ENCODE measurements around the gene RPS23. TPM values are rescaled to one million over a fixed set of nuclear protein-coding genes. Genes with fewer than 3 reads are reported as not detected.

RPS23 gene
- total RNA-seq, 1 experiment from 2014 or later: 2,213 TPM

DNA sequence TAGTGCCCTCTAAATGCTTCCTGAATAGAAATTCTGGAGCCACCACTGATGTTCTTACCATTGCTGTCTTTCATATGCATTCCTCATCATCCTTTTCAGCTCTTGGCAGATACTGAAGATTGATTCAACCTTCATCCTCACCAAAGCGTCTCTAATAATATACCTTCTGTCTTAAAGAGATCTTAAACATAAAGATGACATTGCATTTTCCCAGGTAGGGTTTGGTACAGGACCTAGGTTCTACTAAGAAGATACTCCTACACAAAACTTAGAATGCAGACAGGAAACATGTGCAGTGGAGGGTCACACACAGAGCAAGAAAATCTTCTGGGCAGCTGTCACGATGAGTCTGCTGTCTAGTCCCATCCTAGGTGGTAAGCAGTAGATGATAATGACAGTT lies 41.0 kb upstream of the RPS23 start:
- H3K27me3 Mint-ChIP-seq (ENCODE audit: insufficient read depth, unreplicated experiment): peaks cover 9% of the 10 kb centered on the region
- DNase-seq: no peak
- H3K9me3 Mint-ChIP-seq (ENCODE audit: unreplicated experiment): no peaks in the 10 kb centered on the region
- Histone ChIP-seq H3K36me3 (ENCODE audit: control insufficient read depth, insufficient read depth, low read length) (no peaks in the 10 kb centered on the region), H3K4me3 (ENCODE audit: low read depth, low read length) (no peak overlapping the region), H3K4me1 (no peaks in the 10 kb centered on the region), H3K9me3 (no peaks in the 10 kb centered on the region), H3K27me3 (replicated peaks; ENCODE audit: control insufficient read depth, insufficient read depth, low read length) (no peaks in the 10 kb centered on the region; the same call in 1 of the 2 replicates)
- BruUV-seq (replicated peaks): no TSS peak
- H3K36me3 Mint-ChIP-seq (ENCODE audit: insufficient read depth, unreplicated experiment): no peaks in the 10 kb centered on the region
- ChIA-PET CTCF (no interaction called here), POLR2A (interaction anchor here (0.5 kb wide), 1 partner anchor 1240 kb away, joined by 4 read pairs; no protein-coding TSS in a partner anchor)
- intact Hi-C loops (cut with micrococcal nuclease; ENCODE audit: unreplicated experiment): no loop called here
- TF ChIP-seq, protein P1, sequence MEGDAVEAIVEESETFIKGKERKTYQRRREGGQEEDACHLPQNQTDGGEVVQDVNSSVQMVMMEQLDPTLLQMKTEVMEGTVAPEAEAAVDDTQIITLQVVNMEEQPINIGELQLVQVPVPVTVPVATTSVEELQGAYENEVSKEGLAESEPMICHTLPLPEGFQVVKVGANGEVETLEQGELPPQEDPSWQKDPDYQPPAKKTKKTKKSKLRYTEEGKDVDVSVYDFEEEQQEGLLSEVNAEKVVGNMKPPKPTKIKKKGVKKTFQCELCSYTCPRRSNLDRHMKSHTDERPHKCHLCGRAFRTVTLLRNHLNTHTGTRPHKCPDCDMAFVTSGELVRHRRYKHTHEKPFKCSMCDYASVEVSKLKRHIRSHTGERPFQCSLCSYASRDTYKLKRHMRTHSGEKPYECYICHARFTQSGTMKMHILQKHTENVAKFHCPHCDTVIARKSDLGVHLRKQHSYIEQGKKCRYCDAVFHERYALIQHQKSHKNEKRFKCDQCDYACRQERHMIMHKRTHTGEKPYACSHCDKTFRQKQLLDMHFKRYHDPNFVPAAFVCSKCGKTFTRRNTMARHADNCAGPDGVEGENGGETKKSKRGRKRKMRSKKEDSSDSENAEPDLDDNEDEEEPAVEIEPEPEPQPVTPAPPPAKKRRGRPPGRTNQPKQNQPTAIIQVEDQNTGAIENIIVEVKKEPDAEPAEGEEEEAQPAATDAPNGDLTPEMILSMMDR (IDR thresholded peaks at IDR 0.05; ENCODE audit: insufficient read depth in 1 of 2, low read depth in 1 of 2, low read length in 1 of 2, severe bottlenecking in 1 of 2, unreplicated experiment in 1 of 2): no peak
- H3K4me3 Mint-ChIP-seq (ENCODE audit: unreplicated experiment): no peak overlapping the region
- no peaks in the 10 kb centered on the region for H3K4me1 Mint-ChIP-seq (ENCODE audit: low read depth, unreplicated experiment)
- no peak overlapping the region for H3K27ac Mint-ChIP-seq (ENCODE audit: unreplicated experiment)

DNA sequence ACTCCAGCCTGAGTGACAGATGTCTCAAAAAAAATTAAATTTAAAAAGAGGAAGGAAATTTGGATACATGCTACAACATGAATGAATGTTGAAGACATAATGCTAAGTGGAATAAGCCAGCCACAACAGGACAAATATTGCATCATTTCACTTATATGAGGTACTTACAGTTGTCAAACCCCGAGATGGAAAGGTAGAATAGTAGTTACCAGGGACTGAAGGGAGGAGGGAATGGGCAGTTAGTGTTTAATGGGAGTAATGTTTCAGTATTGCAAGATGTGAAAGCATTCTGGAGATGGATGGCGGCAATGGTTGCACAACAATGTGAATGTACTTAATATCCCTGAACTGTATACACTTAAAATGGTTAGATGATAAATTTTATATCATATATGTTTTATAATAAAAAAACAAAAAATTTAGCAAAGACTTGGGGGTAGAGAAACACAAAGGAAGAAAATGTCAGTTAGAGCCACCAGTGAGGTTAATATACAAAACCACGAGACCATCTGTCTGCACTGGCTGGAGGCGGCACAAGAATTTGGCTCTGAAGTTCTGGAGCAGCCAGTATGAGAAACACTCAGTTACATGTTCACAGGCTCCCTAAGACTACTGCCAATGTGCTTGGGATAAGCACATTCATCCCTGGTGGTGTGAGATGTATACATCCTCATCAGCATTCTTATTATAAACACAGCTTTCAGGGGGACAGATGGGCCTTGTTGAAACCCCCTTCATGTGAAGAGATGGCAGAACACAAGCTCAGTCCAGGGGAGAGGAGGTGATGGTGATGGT lies 37.0 kb upstream of the RPS23 start:
- Mint-ChIP-seq H3K9me3 (ENCODE audit: unreplicated experiment) (no peaks in the 10 kb centered on the region), H3K4me1 (ENCODE audit: low read depth, unreplicated experiment) (peaks cover 11% of the 10 kb centered on the region), H3K36me3 (ENCODE audit: insufficient read depth, unreplicated experiment) (no peaks in the 10 kb centered on the region), H3K27me3 (ENCODE audit: insufficient read depth, unreplicated experiment) (no peaks in the 10 kb centered on the region), H3K27ac (ENCODE audit: unreplicated experiment) (no peak overlapping the region), H3K4me3 (ENCODE audit: unreplicated experiment) (no peak overlapping the region)
- Histone ChIP-seq H3K9me3 (no peaks in the 10 kb centered on the region), H3K27me3 (replicated peaks; ENCODE audit: control insufficient read depth, insufficient read depth, low read length) (no peaks in the 10 kb centered on the region), H3K4me3 (ENCODE audit: low read depth, low read length) (no peak overlapping the region), H3K36me3 (ENCODE audit: control insufficient read depth, insufficient read depth, low read length) (no peaks in the 10 kb centered on the region), H3K4me1 (no peaks in the 10 kb centered on the region)
- ChIA-PET CTCF (no interaction called here), POLR2A (no interaction called here)
- TF ChIP-seq, protein P1 (IDR thresholded peaks at IDR 0.05; ENCODE audit: insufficient read depth in 1 of 2, low read depth in 1 of 2, low read length in 1 of 2, severe bottlenecking in 1 of 2, unreplicated experiment in 1 of 2): no peak
- intact Hi-C loops (cut with micrococcal nuclease; ENCODE audit: unreplicated experiment): loop anchor here (5.0 kb wide), 1 partner anchor 1117 kb away; no protein-coding TSS in a partner anchor
- BruUV-seq (replicated peaks): no TSS peak
- no peak for DNase-seq

DNA sequence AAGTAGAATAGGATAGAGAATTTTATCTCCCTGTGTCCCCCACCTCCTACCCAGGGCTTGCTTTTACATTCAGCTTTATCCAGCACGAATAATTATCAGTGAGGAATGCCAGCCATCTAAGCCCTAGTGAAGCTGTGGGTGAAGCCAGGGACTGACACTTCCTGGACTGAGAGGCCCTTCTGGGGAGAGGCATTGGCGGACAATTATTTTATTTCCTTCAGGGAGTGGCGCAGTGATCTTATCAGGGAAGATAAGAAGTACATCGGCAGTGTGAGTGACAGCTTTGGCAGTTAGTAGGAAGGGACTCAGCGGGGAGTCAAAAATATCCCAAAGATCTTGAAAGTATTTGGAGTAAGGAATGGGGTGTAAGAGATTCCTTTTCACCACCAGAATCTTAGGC lies 34.9 kb upstream of the RPS23 start:
- TF ChIP-seq, protein P1 (IDR thresholded peaks at IDR 0.05; ENCODE audit: insufficient read depth in 1 of 2, low read depth in 1 of 2, low read length in 1 of 2, severe bottlenecking in 1 of 2, unreplicated experiment in 1 of 2): no peak
- no peaks in the 10 kb centered on the region for H3K27me3 ChIP-seq (replicated peaks; ENCODE audit: control insufficient read depth, insufficient read depth, low read length)
- CTCF ChIA-PET: no interaction called here

More for the DNA sequence above, 34.9 kb upstream of the RPS23 start:
- DNase-seq: no peak
- Histone ChIP-seq H3K9me3 (no peaks in the 10 kb centered on the region), H3K4me3 (ENCODE audit: low read depth, low read length) (no peak overlapping the region), H3K36me3 (ENCODE audit: control insufficient read depth, insufficient read depth, low read length) (no peaks in the 10 kb centered on the region), H3K4me1 (no peaks in the 10 kb centered on the region)
- POLR2A ChIA-PET: no interaction called here
- H3K36me3 Mint-ChIP-seq (ENCODE audit: insufficient read depth, unreplicated experiment): no peaks in the 10 kb centered on the region
- no peak overlapping the region for H3K4me3 Mint-ChIP-seq (ENCODE audit: unreplicated experiment)
- no peaks in the 10 kb centered on the region for H3K27me3 Mint-ChIP-seq (ENCODE audit: insufficient read depth, unreplicated experiment)
- no peak overlapping the region for H3K27ac Mint-ChIP-seq (ENCODE audit: unreplicated experiment)
- BruUV-seq (replicated peaks): no TSS peak
- H3K4me1 Mint-ChIP-seq (ENCODE audit: low read depth, unreplicated experiment): peaks cover 11% of the 10 kb centered on the region
- no peaks in the 10 kb centered on the region for H3K9me3 Mint-ChIP-seq (ENCODE audit: unreplicated experiment)
- intact Hi-C loops (cut with micrococcal nuclease; ENCODE audit: unreplicated experiment): loop anchor here (2.0 to 5.0 kb wide), 3 partner anchors 46 to 1252 kb away; no protein-coding TSS in a partner anchor

Data from Caco-2 (cell line).